ENCODE measurements around the gene PPP1R2.
"Not testable (repeated sequence)": the region's sequence is repeated elsewhere in the genome, so short reads cannot be mapped to it uniquely, and the experiment has no call there.

The PPP1R2 gene

DNA sequence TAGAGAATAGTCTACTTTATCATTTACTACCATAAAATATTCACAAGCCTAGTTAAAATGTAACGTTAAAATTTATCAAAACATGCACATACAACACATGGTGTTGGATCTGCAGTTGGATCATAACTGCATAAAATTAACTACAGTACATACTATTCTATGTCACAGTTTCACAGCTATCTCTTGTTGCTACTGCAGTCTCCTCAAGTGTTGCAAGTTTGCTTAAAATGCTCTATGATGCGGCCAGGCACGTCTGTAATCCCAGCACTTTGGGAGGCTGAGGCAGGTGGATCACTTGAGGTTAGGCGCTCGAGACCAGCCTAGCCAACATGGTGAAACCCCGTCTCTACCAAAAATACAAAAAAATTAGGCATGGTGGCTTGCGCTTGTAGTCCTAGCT, 10.3 kb downstream of the PPP1R2 start:
- no peak for DNase-seq

DNA sequence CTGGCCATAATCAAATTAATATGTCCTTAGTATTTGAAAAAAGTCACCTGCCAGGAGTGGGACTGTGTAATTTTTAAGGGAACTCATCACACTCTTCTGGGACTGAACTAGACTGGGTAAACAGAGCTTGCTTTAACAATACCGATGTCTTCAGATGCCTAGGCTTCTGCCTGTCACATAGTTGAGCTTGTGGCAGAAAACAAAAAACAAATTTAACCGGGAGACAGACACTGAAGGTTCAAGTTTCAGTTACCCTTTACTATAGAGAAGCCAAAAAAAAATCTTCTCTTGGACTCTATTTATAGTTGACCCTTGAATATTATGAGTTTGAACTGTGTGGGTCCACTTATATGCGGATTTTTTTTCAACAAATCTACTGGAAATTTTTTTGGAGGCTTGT, 10.8 kb downstream of the PPP1R2 start:
- DNase-seq, result no peak

DNA sequence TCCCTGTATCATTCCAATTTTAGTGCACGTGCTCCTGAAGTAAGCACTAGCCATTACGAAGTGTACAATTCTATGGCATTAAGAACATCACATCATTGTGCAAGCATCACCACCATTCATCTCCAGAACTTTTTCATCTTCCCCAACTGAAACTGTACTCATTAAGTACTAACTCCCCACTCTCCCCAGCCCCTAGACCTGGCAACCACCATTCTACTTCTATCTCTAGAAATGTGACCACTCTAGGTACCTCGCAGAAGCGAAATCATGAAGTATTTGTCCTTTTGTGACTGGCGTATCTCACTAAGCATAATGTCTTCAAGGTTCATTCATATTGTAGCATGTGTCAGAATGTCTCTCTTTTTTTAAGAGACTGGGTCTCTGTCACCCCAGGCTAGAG, 11.4 kb downstream of the PPP1R2 start:
- DNase-seq, result no peak

DNA sequence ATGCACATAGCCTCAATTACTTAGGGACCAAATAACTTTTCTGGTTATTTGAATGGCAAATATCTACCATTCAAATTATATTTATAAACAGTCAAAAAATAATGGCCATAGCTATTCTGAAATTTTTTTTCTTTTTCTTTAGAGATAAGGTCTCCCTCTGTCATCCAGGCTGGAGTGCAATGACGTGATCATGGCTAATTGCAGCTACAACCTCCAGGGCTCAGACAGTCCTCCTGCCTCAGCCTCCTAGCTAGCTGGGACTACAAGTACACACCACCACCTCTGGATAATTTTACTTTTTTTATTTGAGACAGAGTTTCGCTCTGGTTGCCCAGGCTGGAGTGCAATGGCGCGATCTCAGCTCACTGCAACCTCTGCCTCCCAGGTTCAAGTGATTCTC, 16.6 kb downstream of the PPP1R2 start:
- DNase-seq, result no peak

DNA sequence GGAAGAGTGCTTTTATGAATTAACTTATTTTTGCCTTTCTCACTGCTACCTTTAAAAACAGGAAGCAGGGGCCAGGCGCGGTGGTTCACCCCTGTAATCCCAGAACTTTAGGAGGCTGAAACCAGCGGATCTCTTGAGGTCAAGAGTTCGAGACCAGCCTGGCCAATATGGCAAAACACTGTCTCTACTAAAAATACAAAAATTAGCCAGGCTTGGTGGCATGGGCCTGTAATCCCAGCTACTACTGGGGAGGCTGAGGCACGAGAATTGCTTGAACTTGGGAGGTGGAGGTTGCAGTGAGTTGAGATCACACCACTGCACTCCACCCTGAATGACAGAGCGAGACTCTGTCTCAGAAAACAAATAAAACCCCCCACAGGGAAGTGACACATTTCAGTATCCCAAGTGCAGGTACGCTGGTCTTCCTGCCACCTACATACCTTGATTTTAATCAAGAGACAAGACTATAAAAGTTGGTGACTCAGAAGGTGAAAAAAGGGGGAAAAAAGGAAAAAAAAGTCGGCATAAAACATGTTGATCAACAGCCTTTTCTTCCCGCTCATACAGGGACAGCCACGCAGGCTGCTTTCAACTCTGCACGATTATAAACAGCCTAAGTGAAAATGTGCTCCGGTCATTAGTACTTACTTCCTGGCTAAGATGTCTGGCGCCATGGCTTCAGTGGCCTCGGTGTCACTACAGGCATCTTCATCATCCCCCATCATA, 18.8 kb downstream of the PPP1R2 start:
- no peak for DNase-seq

DNA sequence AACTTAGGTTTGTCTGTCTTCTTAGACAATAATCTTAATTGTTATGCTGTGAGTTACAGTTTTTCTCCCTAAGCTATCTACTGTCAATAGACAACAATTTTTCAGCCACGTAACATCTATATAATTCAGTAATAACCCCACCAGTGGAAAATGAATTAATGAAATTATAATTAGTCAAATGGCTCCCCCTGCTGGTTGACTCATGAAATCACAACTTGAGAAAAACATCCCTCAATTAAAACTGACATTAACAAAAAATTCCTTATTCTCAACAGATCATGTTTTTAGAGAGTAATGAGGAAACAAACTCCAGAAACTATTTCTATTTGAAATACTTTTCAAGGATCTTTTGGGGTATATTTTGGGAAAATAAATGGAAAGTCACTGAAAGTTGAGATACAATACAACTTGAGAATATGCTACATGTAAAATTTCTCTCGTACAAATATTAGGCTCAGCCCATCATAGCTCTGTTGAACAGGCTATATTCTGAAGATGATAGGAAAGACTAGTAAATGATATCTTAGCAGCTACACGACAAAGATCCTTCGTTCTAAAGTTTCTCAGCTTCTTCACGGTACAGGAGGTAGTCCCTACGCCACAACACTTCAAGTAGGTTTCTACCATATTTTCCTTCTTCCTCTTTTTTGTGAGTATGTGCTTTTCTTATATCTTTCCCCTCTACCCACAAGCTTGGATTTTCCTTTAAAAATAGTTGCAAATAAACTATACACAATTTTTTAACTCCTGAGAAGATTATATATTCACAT, 20.7 kb downstream of the PPP1R2 start:
- DNase-seq, result no peak

DNA sequence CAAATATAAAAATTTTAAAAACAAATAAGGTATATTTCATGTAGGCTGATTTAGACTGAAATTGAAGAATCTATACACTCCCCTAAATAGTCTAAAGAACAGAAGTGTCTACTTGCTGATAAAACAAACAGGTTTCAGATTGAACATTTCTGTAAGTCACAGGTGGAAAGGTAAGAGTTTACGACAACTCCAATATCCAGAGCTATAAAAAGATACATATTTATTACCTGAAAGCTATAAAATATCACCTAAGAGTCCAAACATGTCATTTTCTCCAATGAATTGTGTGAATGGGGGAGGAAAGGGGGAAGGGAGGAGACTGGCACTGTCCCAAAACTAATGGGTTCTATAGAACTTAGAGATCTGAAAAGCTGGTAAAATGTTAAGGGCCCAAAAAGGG, 26.1 kb downstream of the PPP1R2 start:
- no peak for DNase-seq

DNA sequence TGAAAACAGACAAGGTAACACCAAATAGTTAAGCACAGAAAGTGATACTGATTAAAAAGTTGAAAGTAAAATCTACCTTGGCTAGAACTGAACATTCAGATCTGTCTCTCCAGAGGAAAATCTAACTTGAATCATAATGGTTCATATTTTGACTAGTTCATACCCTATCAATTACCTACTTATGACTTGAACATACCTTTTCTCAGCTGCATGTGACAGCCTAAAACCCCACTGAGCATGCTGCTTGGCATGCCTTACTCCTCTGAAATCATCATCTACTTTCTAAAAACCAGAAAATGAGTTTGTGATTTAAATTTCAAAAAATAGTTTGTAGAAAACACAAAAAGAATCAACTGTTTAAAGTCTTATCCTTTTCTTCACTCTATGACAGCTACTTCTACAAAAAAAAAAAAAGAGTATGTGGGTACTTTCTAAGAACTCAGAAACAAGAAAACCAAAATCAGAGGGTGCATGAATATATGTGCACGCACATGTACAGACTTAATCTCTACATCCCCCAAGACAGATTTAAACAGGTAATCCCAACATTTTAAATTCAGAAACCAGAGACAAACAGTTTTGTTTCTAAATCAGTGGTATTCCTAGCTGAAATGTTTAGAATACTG, 28.4 kb downstream of the PPP1R2 start:
- DNase-seq, result not testable (repeated sequence)

DNA sequence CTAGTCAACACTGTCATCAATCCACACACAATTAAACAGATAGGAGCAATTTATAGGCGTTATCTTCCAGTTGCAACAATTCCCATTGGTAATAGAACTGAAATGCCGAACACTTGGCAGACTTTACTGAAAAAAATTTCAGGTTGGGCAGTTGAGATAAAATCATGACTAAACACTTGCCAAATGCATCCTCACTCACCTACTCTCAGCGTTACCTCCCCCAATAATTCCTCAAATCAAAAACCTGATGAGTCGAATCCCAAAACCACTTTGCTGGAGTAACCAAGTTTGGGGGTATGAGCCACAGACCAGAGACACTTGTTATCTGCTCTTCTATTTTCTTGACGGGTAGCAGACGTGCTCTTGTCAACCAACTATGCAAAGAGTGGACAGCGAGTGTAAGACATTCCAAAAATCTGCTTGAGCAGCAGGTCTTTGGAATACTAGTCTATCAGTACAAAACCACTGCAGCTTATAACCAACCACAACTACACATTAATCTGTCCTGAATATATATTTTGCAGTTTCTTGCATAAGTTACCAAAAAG, 30.3 kb downstream of the PPP1R2 start:
- DNase-seq, result no peak

DNA sequence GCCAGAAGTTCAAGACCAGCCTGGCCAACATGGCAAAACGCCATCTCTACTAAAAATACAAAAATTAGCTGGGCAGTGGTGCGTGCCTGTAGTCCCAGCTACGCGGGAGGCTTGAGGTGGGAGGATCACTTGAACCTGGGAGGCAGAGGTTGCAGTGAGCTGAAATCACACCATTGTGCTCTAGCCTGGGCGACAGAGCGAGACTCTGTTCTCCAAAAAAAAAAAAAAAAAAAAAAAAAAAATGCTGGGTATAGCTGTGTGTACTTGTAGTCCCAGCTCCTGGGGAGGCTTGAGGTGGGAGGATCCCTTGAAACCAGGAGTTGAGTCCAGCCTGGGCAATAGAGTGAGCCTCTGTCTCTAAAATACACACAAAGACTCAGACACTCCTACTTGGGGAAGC, 32.0 kb downstream of the PPP1R2 start:
- DNase-seq, result no peak

DNA sequence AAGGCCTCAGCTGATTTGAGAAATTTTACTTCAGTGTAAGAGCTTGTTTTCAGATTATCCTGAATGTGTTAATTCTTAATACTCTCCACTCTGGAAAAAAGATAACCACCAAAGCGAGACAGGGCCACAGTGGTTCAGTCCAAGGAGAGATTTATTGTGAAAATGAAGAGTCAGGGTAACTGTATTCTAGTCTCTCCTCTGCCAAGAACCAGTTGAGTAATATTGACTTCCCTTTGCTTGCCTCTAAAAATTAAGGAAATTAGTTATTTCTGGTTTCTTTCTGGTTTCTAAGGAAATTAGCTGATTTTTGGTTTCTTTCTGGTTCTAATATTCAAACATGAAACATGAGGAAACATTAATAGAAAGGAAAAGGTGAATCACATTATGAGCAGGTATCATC, 34.9 kb downstream of the PPP1R2 start:
- DNase-seq, result no peak

DNA sequence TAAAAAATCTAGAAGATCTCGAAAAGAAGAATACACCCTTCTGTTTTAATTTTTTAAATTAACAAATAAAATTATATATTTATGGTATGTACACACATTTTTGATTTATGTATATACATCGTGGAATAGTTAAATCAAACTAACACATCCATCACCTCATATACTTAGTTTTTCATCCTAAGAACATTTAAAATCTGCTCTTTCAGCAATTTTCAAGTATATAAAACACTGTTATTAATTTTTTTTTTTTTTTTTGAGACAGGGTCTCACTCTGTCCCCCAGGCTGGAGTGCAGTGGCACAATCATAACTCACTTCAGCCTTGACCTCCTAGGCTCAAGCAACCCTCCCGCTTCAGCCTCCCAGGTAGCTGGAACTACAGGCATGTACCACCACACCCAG, 67.5 kb downstream of the PPP1R2 start:
- DNase-seq, result no peak

DNA sequence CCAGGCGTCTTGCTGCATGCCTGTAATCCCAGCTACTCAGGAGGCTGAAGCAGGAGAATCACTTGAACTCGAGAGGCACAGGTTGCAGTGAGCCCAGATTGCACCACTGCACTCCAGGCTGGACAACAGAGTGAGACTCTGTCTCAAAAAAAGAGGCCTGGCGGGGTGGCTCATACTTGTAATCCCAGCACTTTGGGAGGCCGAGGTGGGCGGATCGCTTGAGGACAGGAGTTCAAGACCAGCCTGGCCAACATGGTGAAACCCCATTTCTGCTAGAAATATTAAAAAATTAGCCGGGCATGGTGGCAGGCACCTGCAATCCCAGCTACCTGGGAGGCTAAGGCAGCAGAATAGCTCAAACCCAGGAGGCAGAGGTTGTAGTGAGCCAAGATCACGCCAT, 68.0 kb downstream of the PPP1R2 start:
- not testable (repeated sequence) for DNase-seq

DNA sequence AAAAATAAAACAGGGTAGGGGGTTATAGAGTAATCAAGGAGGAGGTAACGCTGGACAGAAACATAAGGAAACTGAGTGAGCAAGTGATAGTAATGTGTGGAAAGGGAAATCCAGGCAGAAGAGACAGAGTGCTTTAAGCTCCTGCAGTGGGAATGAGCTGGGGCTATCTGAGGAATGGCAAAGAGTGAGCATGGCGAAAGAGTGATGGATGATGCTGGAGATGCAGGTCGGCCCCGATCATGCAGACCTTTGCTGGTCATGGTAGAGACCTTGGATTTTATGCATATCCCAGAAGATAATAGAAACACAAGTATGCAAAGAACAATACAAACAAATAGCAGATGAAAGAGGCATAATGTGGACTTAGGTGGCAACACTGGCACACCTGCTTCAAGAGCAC, 74.3 kb downstream of the PPP1R2 start:
- no peak for DNase-seq

DNA sequence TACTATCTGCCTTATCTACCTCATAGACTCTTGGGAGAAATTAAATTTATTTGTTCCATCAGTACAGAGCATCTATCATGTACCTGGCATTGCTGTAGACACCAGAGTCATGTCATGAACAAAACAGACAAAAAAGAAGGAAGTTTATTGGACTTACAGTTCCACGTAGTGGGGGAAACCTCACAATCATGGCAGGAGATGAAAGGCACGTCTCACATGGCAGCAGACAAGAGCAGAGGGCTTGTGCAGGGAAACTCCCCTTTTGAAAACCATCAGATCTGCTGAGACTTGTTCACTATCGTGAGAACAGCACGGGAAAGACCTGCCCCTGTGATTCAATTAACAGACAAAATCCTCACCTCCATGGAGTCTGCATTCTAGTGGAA, 74.7 kb downstream of the PPP1R2 start:
- no peak for DNase-seq

DNA sequence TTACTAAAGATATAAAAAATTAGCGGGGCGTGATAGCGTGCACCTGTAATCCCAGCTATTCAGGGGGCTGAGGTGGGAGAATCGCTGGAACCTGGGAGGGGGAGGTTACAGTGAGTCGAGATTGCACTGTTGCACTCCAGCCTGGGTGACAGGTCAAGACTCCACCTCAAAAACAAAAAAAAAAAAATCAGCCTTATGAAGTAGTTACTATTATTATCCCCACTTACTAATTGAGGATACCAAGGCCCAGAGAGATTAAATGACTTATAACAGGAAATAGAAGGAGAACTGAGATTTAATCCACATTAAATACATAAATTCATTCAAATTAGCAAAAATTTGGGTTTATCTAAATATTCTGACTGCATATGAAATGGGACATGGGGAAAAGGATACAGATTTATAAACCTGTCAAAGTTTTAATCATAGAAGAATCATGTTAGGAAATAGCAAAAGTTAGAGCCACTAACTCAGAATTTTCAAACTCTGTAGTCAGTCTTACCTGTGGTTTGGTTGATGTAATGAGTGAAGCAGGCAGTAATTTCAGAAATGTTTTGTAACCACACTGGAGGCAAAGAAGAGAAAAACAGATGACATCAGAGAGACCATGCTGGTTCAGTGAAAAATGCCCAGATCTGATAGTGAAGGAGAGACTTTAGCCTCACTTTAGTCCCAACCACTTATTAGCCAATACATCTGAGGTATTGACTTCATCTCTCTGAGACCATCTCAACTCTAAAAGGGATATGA, 75.3 kb downstream of the PPP1R2 start:
- no peak for DNase-seq

DNA sequence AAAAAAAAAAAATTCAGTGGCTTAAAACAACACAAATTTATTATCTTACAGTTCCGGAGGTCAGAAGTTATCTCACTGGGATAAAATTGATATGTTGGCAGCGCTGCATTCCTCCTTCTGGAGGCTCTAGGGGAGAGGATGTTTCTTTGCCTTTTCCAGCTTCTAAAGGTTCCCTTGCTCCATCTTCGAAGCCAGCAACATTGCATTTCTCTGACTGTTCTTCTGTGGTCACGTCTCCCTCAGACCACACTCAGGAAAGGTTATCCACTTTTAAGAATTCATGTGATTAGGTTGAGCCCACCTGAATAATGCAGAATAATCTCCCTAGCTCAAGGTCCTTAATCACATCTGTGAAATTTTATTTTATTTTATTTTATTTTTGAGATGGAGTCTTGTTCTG, 76.9 kb downstream of the PPP1R2 start:
- DNase-seq, result no peak

All from T1000 (cell line).